ENCODE data around the gene ADAMTS2. TPM values are rescaled to one million over a fixed set of nuclear protein-coding genes. Genes with fewer than 3 reads are reported as not detected.

The ADAMTS2 gene
- total RNA-seq, 6 experiments from 2014 or later: 31.5 to 38.4 (median 34.1) TPM

- H3K4me1 Mint-ChIP-seq (ENCODE audit: low read depth): peaks cover 5% of the 10 kb centered on the region
- DNase-seq: no peak
- peaks cover 4% of the 10 kb centered on the region for H3K27me3 Mint-ChIP-seq (ENCODE audit: insufficient read depth)
- H3K36me3 Mint-ChIP-seq (ENCODE audit: low read depth): peaks cover 23% of the 10 kb centered on the region
- no peak overlapping the region for H3K4me3 Mint-ChIP-seq
- H3K9me3 Mint-ChIP-seq: no peaks in the 10 kb centered on the region
- TF ChIP-seq CTCF (IDR thresholded peaks at IDR 0.05): no peak
- peak overlapping the region; percentile 6; the same call in 1 of the 2 replicates for H3K27ac Mint-ChIP-seq
Measured at GRCh38 chr5:179132586-179133355, 212.5 kb downstream of the ADAMTS2 start.

GRCh38 chr5:179131886-179132585 is 213.2 kb downstream of the ADAMTS2 start:
- Mint-ChIP-seq H3K4me1 (ENCODE audit: low read depth) (peaks cover 5% of the 10 kb centered on the region), H3K27me3 (ENCODE audit: insufficient read depth) (peaks cover 4% of the 10 kb centered on the region), H3K27ac (no peak overlapping the region), H3K9me3 (no peaks in the 10 kb centered on the region), H3K36me3 (ENCODE audit: low read depth) (peaks cover 28% of the 10 kb centered on the region), H3K4me3 (no peak overlapping the region)
- no peak for DNase-seq
- no peak for TF ChIP-seq CTCF (IDR thresholded peaks at IDR 0.05)

GRCh38 chr5:179131321-179131835 is 213.9 kb downstream of the ADAMTS2 start:
- peaks cover 5% of the 10 kb centered on the region for H3K4me1 Mint-ChIP-seq (ENCODE audit: low read depth)
- TF ChIP-seq CTCF (IDR thresholded peaks at IDR 0.05): no peak
- H3K27ac Mint-ChIP-seq: no peak overlapping the region
- H3K36me3 Mint-ChIP-seq (ENCODE audit: low read depth): peaks cover 28% of the 10 kb centered on the region
- peaks cover 4% of the 10 kb centered on the region for H3K27me3 Mint-ChIP-seq (ENCODE audit: insufficient read depth)
- no peaks in the 10 kb centered on the region for H3K9me3 Mint-ChIP-seq
- no peak overlapping the region for H3K4me3 Mint-ChIP-seq
- DNase-seq: no peak

GRCh38 chr5:179130101-179130681 is 215.1 kb downstream of the ADAMTS2 start:
- Mint-ChIP-seq H3K4me3 (no peak overlapping the region), H3K9me3 (no peaks in the 10 kb centered on the region), H3K27ac (no peak overlapping the region), H3K36me3 (ENCODE audit: low read depth) (peaks cover 26% of the 10 kb centered on the region), H3K27me3 (ENCODE audit: insufficient read depth) (peaks cover 4% of the 10 kb centered on the region), H3K4me1 (ENCODE audit: low read depth) (peaks cover 5% of the 10 kb centered on the region)
- DNase-seq: no peak
- no peak for TF ChIP-seq CTCF (IDR thresholded peaks at IDR 0.05)

- Mint-ChIP-seq H3K27ac (no peak overlapping the region), H3K36me3 (ENCODE audit: low read depth) (peaks cover 23% of the 10 kb centered on the region), H3K9me3 (no peaks in the 10 kb centered on the region), H3K4me3 (no peak overlapping the region), H3K4me1 (ENCODE audit: low read depth) (peaks cover 5% of the 10 kb centered on the region), H3K27me3 (ENCODE audit: insufficient read depth) (peaks cover 2% of the 10 kb centered on the region)
- TF ChIP-seq CTCF (IDR thresholded peaks at IDR 0.05): no peak
- DNase-seq: no peak
Measured at GRCh38 chr5:179129607-179130071, 215.6 kb downstream of the ADAMTS2 start.
